Vagina (tissue), 2 donors: ENCODE results near the gene BCL3.

Experiments
- CTCF ChIP-seq, 3 experiments: fragments of 450-650 bp in 2 of 3; fragments of 200-600 bp in 1 of 3; sonication (generic) in 1 of 3; IDR thresholded peaks; one replicate each; pipeline ENCODE4 v1.5.1; 2017 to 2019; ENCODE audit warnings: antibody characterized with exemption in 3 of 3, mild to moderate bottlenecking in 2 of 3, moderate library complexity in 2 of 3
- POLR2A ChIP-seq, 2 donors: fragments of 450-650 bp; IDR thresholded peaks; one replicate each; pipeline ENCODE4 v1.6.1; 2017; ENCODE audit warnings: antibody characterized with exemption in 2 of 2, mild to moderate bottlenecking in 2 of 2, moderate library complexity in 2 of 2

GRCh38 chr19:44749292-44749691 is 784 bp downstream of the BCL3 start:
- TF ChIP-seq CTCF (IDR thresholded peaks at IDR 0.05) (no peak), POLR2A (IDR thresholded peaks at IDR 0.05) (no peak)
